ENCODE measurements around the gene SNX9. TPM values are rescaled to one million over a fixed set of nuclear protein-coding genes. Genes with fewer than 3 reads are reported as not detected.
"Not testable (repeated sequence)": the region's sequence is repeated elsewhere in the genome, so short reads cannot be mapped to it uniquely, and the experiment has no call there.

The SNX9 gene
- total RNA-seq, 4 donors from 2014 or later, result 13.7 to 57.2 (median 50.7) TPM

- Histone ChIP-seq H3K36me3 (no peaks in the 10 kb centered on the region), H3K4me1 (no peaks in the 10 kb centered on the region), H3K27ac (no peak overlapping the region), H3K9me3 (no peaks in the 10 kb centered on the region), H3K4me3 (no peak overlapping the region), H3K27me3 (no peaks in the 10 kb centered on the region)
- TF ChIP-seq EP300 (IDR thresholded peaks at IDR 0.05; ENCODE audit: low read depth) (no peak), POLR2A (IDR thresholded peaks at IDR 0.05) (no peak), POLR2AphosphoS5 (IDR thresholded peaks at IDR 0.05) (no peak), CTCF (IDR thresholded peaks at IDR 0.05) (no peak)
- in situ Hi-C loops (cut with MboI; ENCODE audit: low pct_ligation_motif_present in 1 of 4, low pct_unique_long_range_greater_than_20kb in 1 of 4, low sequenced_read_pairs in 3 of 4), result no loop called here
- 70 to 80% methylated on average over 6 of the region's 6 CpGs for WGBS, 2 donors (ENCODE audit: low coverage in 1 of 2)
- DNase-seq, result no peak
- intact Hi-C loops (cut with DNase I; ENCODE audit: low total_unique reads), result loop anchor here (5.0 kb wide), 1 partner anchor 1199 kb away; no protein-coding TSS in a partner anchor
Measured at GRCh38 chr6:157795841-157796240, 27.2 kb upstream of the SNX9 start.

GRCh38 chr6:157798851-157799250 is 24.2 kb upstream of the SNX9 start:
- no peaks in the 10 kb centered on the region for H3K9me3 ChIP-seq
- TF ChIP-seq EP300 (IDR thresholded peaks at IDR 0.05; ENCODE audit: low read depth) (no peak), CTCF (IDR thresholded peaks at IDR 0.05) (no peak), POLR2A (IDR thresholded peaks at IDR 0.05) (no peak), POLR2AphosphoS5 (IDR thresholded peaks at IDR 0.05) (no peak)
- DNase-seq, result no peak
- no peak overlapping the region for H3K4me3 ChIP-seq
- intact Hi-C loops (cut with DNase I; ENCODE audit: low total_unique reads) (loop anchor here (5.0 kb wide), 1 partner anchor 1202 kb away; no protein-coding TSS in a partner anchor), in situ Hi-C loops (cut with MboI; ENCODE audit: low pct_ligation_motif_present in 1 of 4, low pct_unique_long_range_greater_than_20kb in 1 of 4, low sequenced_read_pairs in 3 of 4) (no loop called here)
- H3K27me3 ChIP-seq, result no peaks in the 10 kb centered on the region
- H3K4me1 ChIP-seq, result no peaks in the 10 kb centered on the region
- WGBS, 2 donors (ENCODE audit: low coverage in 1 of 2), result 78 to 90% methylated on average over 1 to 6 of the region's 6 CpGs
- H3K36me3 ChIP-seq, result no peaks in the 10 kb centered on the region
- no peak overlapping the region for H3K27ac ChIP-seq

DNA sequence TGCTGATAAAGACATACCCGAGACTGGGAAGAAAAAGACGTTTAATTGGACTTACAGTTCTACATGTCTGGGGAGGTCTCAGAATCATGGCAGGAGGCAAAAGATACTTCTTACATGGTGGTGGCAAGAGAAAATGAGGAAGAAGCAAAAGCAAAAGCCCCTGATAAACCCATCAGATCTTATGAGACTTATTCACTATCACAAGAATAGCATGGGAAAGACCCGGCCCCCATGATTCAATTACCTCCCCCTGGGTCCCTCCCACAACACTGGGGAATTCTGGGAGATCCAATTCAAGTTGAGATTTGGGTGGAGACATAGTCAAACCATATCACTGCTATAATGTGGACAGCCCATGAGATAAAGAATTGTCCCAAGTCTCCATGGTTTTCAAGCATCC is 23.5 kb upstream of the SNX9 start:
- 57 to 75% methylated on average over 3 of the region's 3 CpGs for WGBS, 2 donors (ENCODE audit: low coverage in 1 of 2)
- in situ Hi-C loops (cut with MboI; ENCODE audit: low pct_ligation_motif_present in 1 of 4, low pct_unique_long_range_greater_than_20kb in 1 of 4, low sequenced_read_pairs in 3 of 4); H3K4me3 ChIP-seq: not testable (repeated sequence)

DNA sequence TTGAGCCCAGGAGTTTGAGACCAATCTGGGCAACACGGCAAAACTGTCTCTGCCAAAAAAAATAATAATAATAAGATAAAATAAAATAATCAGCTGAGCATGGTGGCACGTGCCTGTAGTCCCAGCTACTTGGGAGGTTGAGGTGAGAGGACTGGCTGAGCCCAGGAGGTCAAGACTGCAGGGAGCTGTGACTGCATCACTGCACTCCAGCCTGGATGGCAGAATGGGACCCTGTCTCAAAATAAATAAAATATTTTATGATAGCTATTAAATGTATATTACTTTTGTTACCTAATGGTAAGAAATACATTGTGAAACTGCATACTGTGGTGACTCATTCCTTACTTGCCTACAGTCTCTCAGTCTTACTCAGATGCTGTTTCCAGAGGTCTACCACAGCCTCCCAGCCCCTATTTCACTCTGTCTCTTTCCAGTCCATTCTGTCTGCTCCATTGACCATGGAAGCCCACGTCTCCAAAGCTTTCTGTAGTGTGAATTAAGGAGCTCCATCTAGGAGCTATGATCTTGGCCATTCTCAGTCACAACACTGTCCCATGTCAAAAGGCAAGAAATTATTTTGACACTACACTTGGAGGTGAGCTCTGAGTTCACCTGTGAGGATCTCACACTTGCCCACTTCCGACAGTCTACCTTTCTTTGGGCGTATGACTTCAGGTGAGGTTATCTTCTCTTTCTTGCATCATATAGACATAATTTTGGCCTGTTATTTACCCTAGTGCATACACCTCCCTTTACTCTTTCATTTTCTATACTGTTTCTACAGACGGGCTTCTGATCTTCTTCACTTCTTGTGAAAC is 22.4 kb upstream of the SNX9 start:
- intact Hi-C loops (cut with DNase I; ENCODE audit: low total_unique reads), result no loop called here
- WGBS, 2 donors (ENCODE audit: low coverage in 1 of 2), result 75 to 88% methylated on average over 5 to 6 of the region's 6 CpGs
- Histone ChIP-seq H3K36me3 (no peaks in the 10 kb centered on the region), H3K27me3 (no peaks in the 10 kb centered on the region), H3K4me3 (no peak overlapping the region), H3K4me1 (no peaks in the 10 kb centered on the region), H3K9me3 (no peaks in the 10 kb centered on the region), H3K27ac (no peak overlapping the region)
- TF ChIP-seq EP300 (IDR thresholded peaks at IDR 0.05; ENCODE audit: low read depth) (no peak), POLR2A (IDR thresholded peaks at IDR 0.05) (no peak), POLR2AphosphoS5 (IDR thresholded peaks at IDR 0.05) (no peak), CTCF (IDR thresholded peaks at IDR 0.05) (no peak)
- no peak for DNase-seq
- in situ Hi-C loops (cut with MboI; ENCODE audit: low pct_ligation_motif_present in 1 of 4, low pct_unique_long_range_greater_than_20kb in 1 of 4, low sequenced_read_pairs in 3 of 4), result no loop called here

More for the DNA sequence above, 23.5 kb upstream of the SNX9 start:
- not testable (repeated sequence) for H3K27me3 ChIP-seq, H3K4me1 ChIP-seq, H3K9me3 ChIP-seq, H3K27ac ChIP-seq, DNase-seq, H3K36me3 ChIP-seq
- intact Hi-C loops (cut with DNase I; ENCODE audit: low total_unique reads), result loop anchor here (5.0 kb wide), 1 partner anchor 1202 kb away; no protein-coding TSS in a partner anchor

Data from transverse colon (tissue), 4 donors.